HAP-1 (cell line): ENCODE data around the gene IL15.
A peak's percentile ranks its signal among the peaks of the same experiment; 100 is the strongest.
"Not testable (repeated sequence)": the region's sequence is repeated elsewhere in the genome, so short reads cannot be mapped to it uniquely, and the experiment has no call there.

Experiments
- DNase-seq, 2 experiments: peaks; one replicate each; pipeline ENCODE4 v3.0.0-alpha.2; 2016 to 2020; ENCODE audit warnings: low spot score in 2 of 2
- H3K27me3 ChIP-seq: fragments of 250-450 bp; sonication (Bioruptor Pico); 2 replicates; pipeline ENCODE4 v1.5.1; 2020; ENCODE audit warnings: low read depth, mild to moderate bottlenecking, moderate library complexity
- H3K36me3 ChIP-seq: fragments of 250-450 bp; sonication (Bioruptor Pico); replicated peaks from 2 replicates; pipeline ENCODE4 v1.5.1; 2020; ENCODE audit warnings: mild to moderate bottlenecking
- H3K4me1 ChIP-seq: fragments of 250-450 bp; sonication (Bioruptor Pico); 2 replicates; pipeline ENCODE4 v1.5.1; 2020; ENCODE audit warnings: mild to moderate bottlenecking
- H3K4me3 ChIP-seq: fragments of 250-450 bp; sonication (Bioruptor Pico); 2 replicates; pipeline ENCODE4 v1.5.1; 2020; ENCODE audit warnings: mild to moderate bottlenecking, moderate library complexity
- H3K9me3 ChIP-seq: fragments of 250-450 bp; sonication (Bioruptor Pico); 2 replicates; pipeline ENCODE4 v1.5.1; 2020; ENCODE audit warnings: mild to moderate bottlenecking, moderate library complexity
- in situ Hi-C: fragments of 300-500 bp; cut with MboI; formaldehyde crosslinking; loops from 3 replicates; pipeline ENCODE4 v1.14.3; 2020; ENCODE audit warnings: low sequenced_read_pairs, inconsistent platforms, mixed read lengths

Gene IL15

GRCh38 chr4:141727420-141727819 is 91.0 kb downstream of the IL15 start:
- in situ Hi-C loops: no loop called here
- H3K9me3 ChIP-seq: no peaks in the 10 kb centered on the region
- H3K36me3 ChIP-seq: no peaks in the 10 kb centered on the region
- no peak for DNase-seq
- no peaks in the 10 kb centered on the region for H3K4me1 ChIP-seq
- H3K4me3 ChIP-seq: no peak overlapping the region
- no peaks in the 10 kb centered on the region for H3K27me3 ChIP-seq

- in situ Hi-C loops: no loop called here
- no peak for DNase-seq
- Histone ChIP-seq H3K4me3 (no peak overlapping the region), H3K9me3 (no peaks in the 10 kb centered on the region), H3K27me3 (no peaks in the 10 kb centered on the region), H3K4me1 (no peaks in the 10 kb centered on the region), H3K36me3 (no peaks in the 10 kb centered on the region)
These were observed 94.4 kb downstream of the IL15 start for GRCh38 chr4:141730805-141731204.

GRCh38 chr4:141731481-141731880 is 95.1 kb downstream of the IL15 start:
- in situ Hi-C loops: no loop called here
- Histone ChIP-seq H3K4me1 (no peaks in the 10 kb centered on the region), H3K36me3 (no peaks in the 10 kb centered on the region), H3K9me3 (no peaks in the 10 kb centered on the region), H3K4me3 (no peak overlapping the region), H3K27me3 (no peaks in the 10 kb centered on the region)
- no peak for DNase-seq

DNA sequence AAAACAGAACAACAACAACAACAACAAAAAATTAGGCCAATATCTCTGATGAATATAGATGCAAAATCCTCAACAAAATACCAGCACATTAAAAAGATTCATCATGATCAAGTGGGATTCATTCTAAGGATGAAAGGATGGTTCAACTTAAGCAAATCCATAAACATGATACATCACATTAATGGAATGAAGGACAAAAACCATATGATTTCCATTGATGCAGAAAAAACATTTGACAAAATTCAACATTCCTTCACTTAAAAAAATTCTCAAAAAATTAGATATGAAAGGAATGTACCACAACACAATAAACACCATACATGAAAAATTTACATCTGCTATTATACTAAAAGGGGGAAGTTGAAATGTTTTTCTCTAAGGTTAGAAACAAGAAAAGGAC is 103.3 kb downstream of the IL15 start:
- no peaks in the 10 kb centered on the region for H3K27me3 ChIP-seq
- in situ Hi-C loops: no loop called here
- H3K9me3 ChIP-seq: no peaks in the 10 kb centered on the region
- no peaks in the 10 kb centered on the region for H3K4me1 ChIP-seq
- no peak for DNase-seq
- no peak overlapping the region for H3K4me3 ChIP-seq
- H3K36me3 ChIP-seq: no peaks in the 10 kb centered on the region

DNA sequence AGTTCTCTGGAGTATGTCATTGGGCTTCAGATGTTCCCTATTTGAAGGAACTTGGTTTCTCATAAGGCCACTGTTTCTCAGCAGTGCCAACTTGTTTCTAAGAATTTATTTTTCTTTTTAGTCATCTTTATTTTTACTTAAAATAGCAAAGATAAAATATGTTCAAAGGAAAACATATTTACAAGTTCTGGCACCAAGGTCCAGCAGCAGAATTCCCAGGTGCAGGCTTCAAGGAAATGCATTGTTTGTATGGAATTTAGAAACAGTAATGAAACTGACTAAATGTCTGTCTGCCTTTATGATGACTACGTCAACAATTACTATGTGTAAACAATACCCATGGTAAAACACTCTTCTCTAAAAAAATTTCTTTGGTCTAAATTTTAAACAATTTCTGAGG is 109.6 kb downstream of the IL15 start:
- Histone ChIP-seq H3K9me3 (no peaks in the 10 kb centered on the region), H3K4me3 (no peak overlapping the region), H3K36me3 (no peaks in the 10 kb centered on the region), H3K27me3 (no peaks in the 10 kb centered on the region), H3K4me1 (no peaks in the 10 kb centered on the region)
- DNase-seq: no peak
- in situ Hi-C loops: no loop called here

DNA sequence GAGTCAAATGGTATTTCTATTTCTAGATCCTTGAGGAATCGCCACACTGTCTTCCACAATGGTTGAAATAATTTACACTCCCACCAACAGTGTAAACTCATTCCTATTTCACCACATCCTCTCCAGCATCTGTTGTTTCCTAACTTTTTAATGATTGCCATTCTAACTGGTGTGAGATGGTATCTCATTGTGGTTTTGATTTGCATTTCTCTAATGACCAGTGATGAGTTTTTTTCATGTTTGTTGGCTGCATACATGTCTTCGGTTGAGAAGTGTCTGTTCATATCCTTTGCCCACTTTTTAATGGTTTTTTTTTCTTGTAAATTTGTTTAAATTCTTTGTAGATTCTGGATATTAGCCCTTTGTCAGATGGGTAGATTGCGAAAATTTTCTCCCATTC is 115.4 kb downstream of the IL15 start:
- H3K4me3 ChIP-seq, H3K9me3 ChIP-seq, H3K27me3 ChIP-seq, in situ Hi-C loops, H3K4me1 ChIP-seq, DNase-seq, H3K36me3 ChIP-seq: not testable (repeated sequence)

DNA sequence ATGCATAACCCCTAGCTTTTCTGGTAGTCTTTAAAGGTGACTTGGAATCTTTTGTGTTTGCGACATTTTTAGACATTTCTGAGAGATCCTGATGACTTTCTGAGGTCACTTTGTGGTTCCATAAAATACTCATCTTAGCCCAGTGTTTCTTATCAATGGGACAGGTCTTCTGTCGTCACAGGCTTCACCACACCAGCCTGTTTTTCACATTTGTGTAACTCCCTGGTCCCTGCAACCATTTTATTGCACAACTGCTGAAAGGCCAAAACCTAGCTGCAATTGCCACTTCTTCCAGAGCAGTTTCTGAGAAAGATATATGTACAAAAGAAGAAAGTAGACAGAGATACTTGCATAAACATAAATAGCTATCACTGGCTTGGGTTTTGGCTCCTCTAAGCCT is 120.9 kb downstream of the IL15 start:
- no peaks in the 10 kb centered on the region for H3K36me3 ChIP-seq
- no peaks in the 10 kb centered on the region for H3K4me1 ChIP-seq
- no peak for DNase-seq
- H3K4me3 ChIP-seq: no peak overlapping the region
- in situ Hi-C loops: no loop called here
- peaks cover 3% of the 10 kb centered on the region; the same call in 1 of the 2 replicates for H3K27me3 ChIP-seq
- H3K9me3 ChIP-seq: peaks cover 2% of the 10 kb centered on the region; the same call in 1 of the 2 replicates

DNA sequence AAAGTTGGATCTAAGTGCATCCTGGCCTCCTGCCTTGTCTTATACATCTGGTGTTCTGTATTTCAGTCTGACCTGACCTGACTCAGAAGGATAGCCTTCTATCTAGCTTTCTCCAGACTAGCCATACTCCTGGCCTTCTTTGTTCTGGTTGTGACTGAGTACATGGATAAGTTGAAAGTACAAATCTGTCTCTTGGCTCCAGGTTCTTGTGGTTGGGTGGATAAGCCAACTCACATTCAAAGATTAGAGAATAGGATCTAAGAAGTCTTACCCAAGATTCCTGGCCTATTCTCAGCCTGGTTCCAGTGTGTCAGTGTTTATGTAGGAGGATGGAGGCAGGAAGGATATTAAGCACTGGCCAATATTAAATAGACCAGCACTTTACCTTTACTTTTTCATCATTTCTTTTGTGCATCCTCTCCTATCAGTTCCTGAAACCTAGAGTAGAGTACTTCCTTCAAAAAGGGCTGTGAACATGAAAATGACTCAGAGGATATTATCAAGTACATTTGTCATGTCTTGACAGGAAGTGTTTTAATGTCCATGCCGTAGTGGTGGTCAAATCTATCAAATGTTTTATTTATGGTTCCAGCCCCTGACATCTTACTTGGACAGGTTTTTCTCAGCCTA is 123.5 kb downstream of the IL15 start:
- H3K9me3 ChIP-seq: no peaks in the 10 kb centered on the region
- no peaks in the 10 kb centered on the region for H3K4me1 ChIP-seq
- no peak overlapping the region for H3K4me3 ChIP-seq
- H3K36me3 ChIP-seq: no peaks in the 10 kb centered on the region
- no peak for DNase-seq
- H3K27me3 ChIP-seq: no peaks in the 10 kb centered on the region
- in situ Hi-C loops: no loop called here

DNA sequence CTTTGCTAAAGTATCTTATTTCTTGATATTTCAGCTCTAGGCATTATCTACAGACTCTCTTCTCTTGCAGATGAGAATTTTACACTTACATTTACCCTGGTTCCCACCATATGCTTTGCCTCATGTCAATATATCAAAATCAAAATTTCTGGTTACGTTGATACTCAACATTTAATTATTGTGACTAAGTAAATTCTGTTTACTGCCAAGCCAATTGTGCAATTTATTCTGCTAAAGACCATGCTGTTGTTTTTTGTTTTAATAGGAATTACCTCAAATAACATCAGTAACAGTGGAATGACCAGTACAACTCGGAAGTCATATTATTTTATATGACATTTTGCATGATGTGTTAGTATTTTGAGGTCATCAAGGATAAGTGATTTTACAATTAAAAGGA is 125.5 kb downstream of the IL15 start:
- no peak for DNase-seq
- no peaks in the 10 kb centered on the region for H3K27me3 ChIP-seq
- no peaks in the 10 kb centered on the region for H3K36me3 ChIP-seq
- no peaks in the 10 kb centered on the region for H3K9me3 ChIP-seq
- in situ Hi-C loops: no loop called here
- H3K4me3 ChIP-seq: no peak overlapping the region
- no peaks in the 10 kb centered on the region for H3K4me1 ChIP-seq

DNA sequence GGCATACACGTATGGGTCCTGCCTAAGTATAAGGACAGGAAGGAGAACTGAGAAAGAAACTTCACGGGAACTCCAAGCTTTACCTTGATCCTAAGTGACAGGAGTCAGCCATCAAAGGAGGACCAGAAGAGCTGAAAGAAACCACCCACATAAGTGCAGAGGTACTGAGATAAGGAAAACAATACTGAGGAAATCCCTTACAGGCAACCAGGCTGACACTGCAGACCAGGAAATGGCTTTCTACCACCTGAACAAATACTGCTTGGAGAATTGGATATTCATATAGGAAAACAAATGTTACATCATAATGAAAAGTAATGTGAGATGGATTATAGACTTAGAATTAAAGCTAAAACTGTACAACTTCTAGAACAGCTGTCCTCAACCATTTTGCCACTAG is 127.0 kb downstream of the IL15 start:
- H3K4me1 ChIP-seq: no peaks in the 10 kb centered on the region; the same call in 1 of the 2 replicates
- H3K36me3 ChIP-seq: no peaks in the 10 kb centered on the region
- DNase-seq: no peak
- in situ Hi-C loops: no loop called here
- H3K9me3 ChIP-seq: no peaks in the 10 kb centered on the region
- H3K4me3 ChIP-seq: no peak overlapping the region
- no peaks in the 10 kb centered on the region for H3K27me3 ChIP-seq

DNA sequence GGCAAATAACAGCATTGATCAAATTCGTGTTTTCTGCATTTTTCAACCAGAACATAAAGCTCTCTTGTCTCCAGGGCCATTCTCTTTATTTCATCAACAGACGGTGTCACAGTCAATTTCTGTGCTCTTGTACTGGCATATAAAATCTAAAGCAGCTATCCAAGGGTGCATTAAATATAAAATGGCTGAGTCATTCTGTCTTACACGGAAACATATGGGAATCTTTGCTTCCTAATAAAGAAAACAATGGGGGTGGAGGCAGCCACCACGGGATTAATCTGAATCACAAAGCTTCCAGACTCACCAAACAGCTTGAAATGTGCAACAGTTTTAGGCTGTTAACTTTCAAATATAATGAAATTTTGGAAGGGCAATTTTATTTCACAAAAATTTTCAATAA is 132.6 kb downstream of the IL15 start:
- Histone ChIP-seq H3K4me3 (no peak overlapping the region), H3K27me3 (no peaks in the 10 kb centered on the region), H3K36me3 (no peaks in the 10 kb centered on the region), H3K4me1 (peaks cover 13% of the 10 kb centered on the region), H3K9me3 (no peaks in the 10 kb centered on the region)
- DNase-seq: peak; percentile 37 to 60
- in situ Hi-C loops: no loop called here

GRCh38 chr4:141771889-141772830 is 135.8 kb downstream of the IL15 start:
- Histone ChIP-seq H3K4me1 (peaks cover 13% of the 10 kb centered on the region), H3K36me3 (no peaks in the 10 kb centered on the region), H3K27me3 (no peaks in the 10 kb centered on the region), H3K4me3 (no peak overlapping the region), H3K9me3 (no peaks in the 10 kb centered on the region)
- in situ Hi-C loops: no loop called here
- no peak for DNase-seq

- Histone ChIP-seq H3K4me3 (no peak overlapping the region), H3K4me1 (peaks cover 13% of the 10 kb centered on the region), H3K36me3 (no peaks in the 10 kb centered on the region), H3K27me3 (no peaks in the 10 kb centered on the region), H3K9me3 (no peaks in the 10 kb centered on the region)
- DNase-seq: no peak
- in situ Hi-C loops: no loop called here
These were observed 136.5 kb downstream of the IL15 start for GRCh38 chr4:141772838-141773237.

DNA sequence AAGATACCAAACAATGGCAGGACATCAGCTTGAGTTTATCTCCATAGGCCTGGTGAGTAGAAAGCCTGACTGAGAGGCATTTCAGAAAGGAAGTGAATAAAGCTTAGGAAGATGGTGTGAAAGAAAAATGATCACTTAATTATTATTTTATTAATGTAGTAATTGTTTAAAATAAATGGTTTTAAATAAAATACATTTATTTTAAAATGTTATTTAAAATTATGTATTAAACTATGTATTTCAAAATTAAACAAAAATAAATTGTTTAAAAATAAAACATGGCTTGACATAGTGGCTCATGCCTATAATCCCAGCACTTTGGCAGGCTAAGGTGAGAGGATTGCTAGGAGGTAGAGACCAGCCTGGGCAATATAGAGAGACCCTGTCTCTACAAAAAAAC is 145.8 kb downstream of the IL15 start:
- in situ Hi-C loops: no loop called here
- no peaks in the 10 kb centered on the region for H3K36me3 ChIP-seq
- no peaks in the 10 kb centered on the region for H3K4me1 ChIP-seq
- H3K4me3 ChIP-seq: no peak overlapping the region
- no peaks in the 10 kb centered on the region for H3K27me3 ChIP-seq
- no peak for DNase-seq
- H3K9me3 ChIP-seq: no peaks in the 10 kb centered on the region
